Measurements from ENCODE around the gene BMPR1A. TPM values are rescaled to one million over a fixed set of nuclear protein-coding genes. Genes with fewer than 3 reads are reported as not detected.
A peak's percentile ranks its signal among the peaks of the same experiment; 100 is the strongest.

BMPR1A gene
- total and polyA plus RNA-seq, 10 of the 15 experiments (the other 5 are each of a cell fraction or from before 2014, with no cell fraction given): 2.3 to 22.7 (median 13.1) TPM

- TF ChIP-seq PML (IDR thresholded peaks at IDR 0.05; ENCODE audit: low read length) (0 out of 2 replicates have a peak, but pooled peaks have one; percentile 5), CHD4 (IDR thresholded peaks at IDR 0.05) (no peak), CREM (IDR thresholded peaks at IDR 0.05; ENCODE audit: low read depth) (no peak), ZNF207 (IDR thresholded peaks at IDR 0.05; ENCODE audit: borderline replicate concordance) (no peak), NR2F1 (conservative IDR thresholded peaks at IDR 0.05) (no peak), GATAD2B (conservative IDR thresholded peaks at IDR 0.05; ENCODE audit: low read depth) (no peak), YBX1 (IDR thresholded peaks at IDR 0.05) (no peak), IRF5 (IDR thresholded peaks at IDR 0.05; ENCODE audit: borderline replicate concordance) (no peak), KLF5 (IDR thresholded peaks at IDR 0.05; ENCODE audit: partially characterized antibody) (no peak), SRF (IDR thresholded peaks at IDR 0.05; ENCODE audit: low read depth in 2 of 2, low read length in 2 of 2) (no peak), WRNIP1 (IDR thresholded peaks at IDR 0.05; ENCODE audit: borderline replicate concordance, low read depth, low read length) (no peak), ZNF622 (IDR thresholded peaks at IDR 0.05) (no peak), PAX8 (IDR thresholded peaks at IDR 0.05) (no peak), CUX1 (IDR thresholded peaks at IDR 0.05; ENCODE audit: insufficient replicate concordance, low read depth, low read length) (no peak), SMC3 (IDR thresholded peaks at IDR 0.05; ENCODE audit: borderline replicate concordance, low read length) (no peak)
Measured at GRCh38 chr10:86965986-86966654, 209.7 kb downstream of the BMPR1A start (continued).

All from GM12878 (cell line).